ENCODE results near the gene SECISBP2.

DNA sequence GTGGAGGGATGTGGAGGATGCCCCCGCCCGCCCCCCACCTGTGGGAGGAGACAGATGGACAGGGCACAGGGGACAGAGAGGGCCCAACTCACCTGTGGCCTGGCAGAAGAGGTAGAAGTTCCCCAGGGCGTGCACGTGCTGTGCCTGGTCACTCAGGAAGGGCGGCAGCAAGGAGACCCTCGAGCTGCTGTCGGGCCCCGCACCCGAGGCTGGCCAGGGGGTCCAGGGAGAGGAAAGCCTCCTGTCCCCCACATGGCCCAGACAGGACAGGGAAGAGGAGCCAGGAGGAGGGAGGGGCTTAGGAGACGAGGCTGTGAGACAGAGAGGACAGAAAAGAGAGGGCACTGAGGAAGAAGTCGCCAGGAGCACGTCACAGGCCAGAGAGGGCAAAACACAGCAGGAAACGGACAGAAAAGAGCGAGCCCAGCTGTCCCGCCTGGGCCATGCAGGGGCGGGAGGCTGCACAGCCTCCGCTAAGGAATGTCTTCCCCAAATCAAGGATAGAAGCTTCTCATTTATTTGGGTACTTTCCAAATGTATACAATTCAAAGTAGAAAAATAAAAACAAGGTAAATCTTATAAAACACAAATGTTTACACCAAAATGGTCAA, 58.5 kb downstream of the SECISBP2 start:
- no peak for TF ChIP-seq POLR2AphosphoS5 (IDR thresholded peaks at IDR 0.05)
- TF ChIP-seq, protein P1, sequence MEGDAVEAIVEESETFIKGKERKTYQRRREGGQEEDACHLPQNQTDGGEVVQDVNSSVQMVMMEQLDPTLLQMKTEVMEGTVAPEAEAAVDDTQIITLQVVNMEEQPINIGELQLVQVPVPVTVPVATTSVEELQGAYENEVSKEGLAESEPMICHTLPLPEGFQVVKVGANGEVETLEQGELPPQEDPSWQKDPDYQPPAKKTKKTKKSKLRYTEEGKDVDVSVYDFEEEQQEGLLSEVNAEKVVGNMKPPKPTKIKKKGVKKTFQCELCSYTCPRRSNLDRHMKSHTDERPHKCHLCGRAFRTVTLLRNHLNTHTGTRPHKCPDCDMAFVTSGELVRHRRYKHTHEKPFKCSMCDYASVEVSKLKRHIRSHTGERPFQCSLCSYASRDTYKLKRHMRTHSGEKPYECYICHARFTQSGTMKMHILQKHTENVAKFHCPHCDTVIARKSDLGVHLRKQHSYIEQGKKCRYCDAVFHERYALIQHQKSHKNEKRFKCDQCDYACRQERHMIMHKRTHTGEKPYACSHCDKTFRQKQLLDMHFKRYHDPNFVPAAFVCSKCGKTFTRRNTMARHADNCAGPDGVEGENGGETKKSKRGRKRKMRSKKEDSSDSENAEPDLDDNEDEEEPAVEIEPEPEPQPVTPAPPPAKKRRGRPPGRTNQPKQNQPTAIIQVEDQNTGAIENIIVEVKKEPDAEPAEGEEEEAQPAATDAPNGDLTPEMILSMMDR (IDR thresholded peaks at IDR 0.05) = no peak

All from breast epithelium (tissue), 3 donors.